ENCODE data around the gene CORIN. TPM values are rescaled to one million over a fixed set of nuclear protein-coding genes. Genes with fewer than 3 reads are reported as not detected.

The CORIN gene
- total RNA-seq, 2 experiments from 2014 or later, result 0.22 TPM; not detected in 1

DNA sequence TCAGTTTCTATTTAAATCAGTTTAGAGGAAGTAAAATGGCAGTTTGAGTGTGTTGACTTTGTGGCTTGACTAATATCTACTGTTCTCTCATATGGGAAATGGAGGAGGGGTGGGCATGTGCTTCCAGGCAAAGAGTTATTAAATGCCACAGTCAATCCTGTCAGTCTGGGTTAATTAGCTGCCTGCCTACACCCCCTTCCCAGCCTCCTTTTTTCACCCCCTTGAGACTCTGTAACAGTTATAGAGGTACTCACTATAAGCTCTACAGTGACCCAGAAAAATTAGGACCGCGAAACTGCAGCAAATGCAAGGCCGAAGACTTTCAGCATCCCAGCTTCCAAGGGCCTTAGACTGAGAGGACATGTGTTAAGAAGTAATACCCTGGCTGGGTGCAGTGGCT is 165.2 kb downstream of the CORIN start:
- Mint-ChIP-seq H3K4me1 (no peaks in the 10 kb centered on the region), H3K27me3 (peaks cover 6% of the 10 kb centered on the region), H3K36me3 (ENCODE audit: low read depth) (no peaks in the 10 kb centered on the region), H3K27ac (no peak overlapping the region), H3K4me3 (no peak overlapping the region), H3K9me3 (no peaks in the 10 kb centered on the region)
- CTCF ChIA-PET, result interaction anchor here (1.9 kb wide), 1 partner anchor 261 kb away, joined by 4 read pairs; no protein-coding TSS in a partner anchor
- POLR2A ChIA-PET, result no interaction called here
- no peak for DNase-seq

DNA sequence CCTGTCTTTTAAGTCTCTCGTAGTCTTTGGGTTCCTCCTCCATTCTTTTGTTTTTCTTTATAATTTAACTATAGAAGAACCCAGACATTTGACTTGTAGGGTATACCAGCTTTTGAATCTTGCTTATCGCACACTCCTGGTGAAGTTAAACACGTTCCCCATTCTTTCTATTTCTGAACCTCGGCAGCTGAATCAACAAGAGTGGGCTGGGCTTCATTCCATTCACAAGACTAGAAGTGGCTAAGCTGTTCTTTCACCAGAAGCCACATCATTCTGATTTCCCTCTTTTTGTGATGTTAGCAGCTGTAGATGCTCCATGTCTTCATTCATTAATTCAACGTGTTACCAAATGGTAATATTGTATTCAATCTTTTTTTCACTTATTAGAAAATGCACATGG is 167.9 kb downstream of the CORIN start:
- no peak overlapping the region for H3K4me3 Mint-ChIP-seq
- DNase-seq, result no peak
- H3K36me3 Mint-ChIP-seq (ENCODE audit: low read depth), result no peaks in the 10 kb centered on the region
- ChIA-PET CTCF (no interaction called here), POLR2A (no interaction called here)
- H3K9me3 Mint-ChIP-seq, result no peaks in the 10 kb centered on the region
- H3K27me3 Mint-ChIP-seq, result peaks cover 13% of the 10 kb centered on the region
- no peaks in the 10 kb centered on the region for H3K4me1 Mint-ChIP-seq
- no peak overlapping the region for H3K27ac Mint-ChIP-seq

- POLR2A ChIA-PET, result no interaction called here
Observed at GRCh38 chr4:47668810-47669408, 169.0 kb downstream of the CORIN start.

DNA sequence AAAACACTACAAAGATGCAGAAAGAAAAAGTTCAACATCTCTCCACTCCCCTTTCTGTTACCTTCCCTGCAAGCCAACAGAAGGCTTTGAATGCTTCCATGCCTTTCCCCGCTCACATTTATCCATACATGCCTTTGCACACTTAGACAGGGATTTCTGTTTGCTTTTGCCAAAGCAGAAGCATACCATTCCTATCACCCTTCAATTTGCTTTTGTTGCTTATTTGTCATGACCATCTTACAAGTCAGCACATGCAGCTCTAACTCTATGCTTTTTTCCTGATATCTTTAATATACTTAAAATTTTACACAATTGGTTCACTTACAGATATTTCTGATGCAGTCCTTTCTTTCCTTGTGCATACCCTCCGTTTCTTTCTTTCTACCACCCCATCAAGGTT is 169.6 kb downstream of the CORIN start:
- peaks cover 18% of the 10 kb centered on the region for H3K27me3 Mint-ChIP-seq
- ChIA-PET CTCF (interaction anchor here (0.6 to 0.8 kb wide), 2 partner anchors 10 to 201 kb away, joined by 3 to 5 read pairs; no protein-coding TSS in a partner anchor), POLR2A (no interaction called here)
- no peaks in the 10 kb centered on the region for H3K36me3 Mint-ChIP-seq (ENCODE audit: low read depth)
- no peak for DNase-seq
- no peaks in the 10 kb centered on the region for H3K4me1 Mint-ChIP-seq
- H3K4me3 Mint-ChIP-seq, result no peak overlapping the region
- H3K9me3 Mint-ChIP-seq, result no peaks in the 10 kb centered on the region
- no peak overlapping the region for H3K27ac Mint-ChIP-seq

More at GRCh38 chr4:47668810-47669408, 169.0 kb downstream of the CORIN start:
- H3K9me3 Mint-ChIP-seq, result no peaks in the 10 kb centered on the region
- H3K4me3 Mint-ChIP-seq, result no peak overlapping the region
- H3K4me1 Mint-ChIP-seq, result no peaks in the 10 kb centered on the region
- H3K36me3 Mint-ChIP-seq (ENCODE audit: low read depth), result no peaks in the 10 kb centered on the region
- H3K27me3 Mint-ChIP-seq, result peaks cover 17% of the 10 kb centered on the region
- DNase-seq, result peak; percentile 30
- no peak overlapping the region for H3K27ac Mint-ChIP-seq
- CTCF ChIA-PET, result interaction anchor here (0.6 to 0.8 kb wide), 3 partner anchors 11 to 200 kb away, joined by 3 to 5 read pairs (median 3); no protein-coding TSS in a partner anchor

- no peaks in the 10 kb centered on the region for H3K9me3 Mint-ChIP-seq
- no peak for DNase-seq
- ChIA-PET CTCF (no interaction called here), POLR2A (no interaction called here)
- no peak overlapping the region for H3K27ac Mint-ChIP-seq
- no peak overlapping the region for H3K4me3 Mint-ChIP-seq
- H3K36me3 Mint-ChIP-seq (ENCODE audit: low read depth), result no peaks in the 10 kb centered on the region
- H3K4me1 Mint-ChIP-seq, result no peaks in the 10 kb centered on the region
- peaks cover 18% of the 10 kb centered on the region for H3K27me3 Mint-ChIP-seq
Observed at GRCh38 chr4:47667552-47667951, 170.3 kb downstream of the CORIN start.

DNA sequence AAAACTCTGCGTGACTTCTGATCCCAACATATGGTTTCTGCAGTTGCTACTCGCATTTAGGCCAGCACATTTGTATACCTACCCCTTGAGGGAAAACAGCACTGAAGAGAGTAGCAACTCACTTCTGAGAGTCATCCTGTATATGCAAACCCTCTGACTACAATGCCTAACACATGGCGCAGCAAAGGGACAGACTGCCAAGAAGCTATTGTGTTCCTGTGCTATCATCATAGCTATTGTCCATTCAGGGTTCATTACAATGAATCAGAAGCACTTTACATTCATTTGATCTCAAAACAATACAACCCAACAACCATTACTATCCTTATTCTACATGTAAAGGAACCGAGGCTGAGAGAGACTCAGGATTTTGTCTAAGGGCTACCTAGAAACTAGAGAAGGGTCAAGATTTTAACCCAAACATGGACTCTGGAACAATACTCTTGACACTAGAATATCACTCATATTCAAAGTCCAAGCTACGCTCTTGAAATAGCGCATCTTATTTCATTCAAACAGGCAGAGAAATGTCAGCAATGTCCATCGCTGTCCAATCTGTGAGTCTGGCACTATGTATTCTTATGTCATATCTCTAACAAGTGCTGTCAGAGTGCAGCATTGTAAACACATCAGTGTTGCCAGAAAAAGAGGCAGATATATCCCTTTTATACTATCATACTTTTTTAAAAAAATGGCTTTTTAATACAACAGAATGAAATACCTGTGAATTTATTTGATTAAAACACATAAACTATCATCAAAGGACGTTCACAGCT is 173.6 kb downstream of the CORIN start:
- Mint-ChIP-seq H3K9me3 (no peaks in the 10 kb centered on the region), H3K36me3 (ENCODE audit: low read depth) (no peaks in the 10 kb centered on the region), H3K4me1 (no peaks in the 10 kb centered on the region), H3K27ac (no peak overlapping the region), H3K27me3 (peaks cover 22% of the 10 kb centered on the region), H3K4me3 (no peak overlapping the region)
- DNase-seq, result no peak
- ChIA-PET CTCF (no interaction called here), POLR2A (no interaction called here)

- H3K36me3 Mint-ChIP-seq (ENCODE audit: low read depth), result no peaks in the 10 kb centered on the region
- H3K27ac Mint-ChIP-seq, result no peak overlapping the region
- H3K27me3 Mint-ChIP-seq, result peaks cover 18% of the 10 kb centered on the region
- H3K4me3 Mint-ChIP-seq, result no peak overlapping the region
- ChIA-PET CTCF (interaction anchor here (0.7 kb wide), 1 partner anchor 296 kb away, joined by 3 read pairs; no protein-coding TSS in a partner anchor), POLR2A (no interaction called here)
- no peaks in the 10 kb centered on the region for H3K9me3 Mint-ChIP-seq
- peak; percentile 40 for DNase-seq
- no peaks in the 10 kb centered on the region for H3K4me1 Mint-ChIP-seq
Observed at GRCh38 chr4:47662975-47663374, 174.9 kb downstream of the CORIN start.

- Mint-ChIP-seq H3K27ac (no peak overlapping the region), H3K36me3 (ENCODE audit: low read depth) (no peaks in the 10 kb centered on the region), H3K4me1 (no peaks in the 10 kb centered on the region), H3K27me3 (peaks cover 18% of the 10 kb centered on the region), H3K4me3 (no peak overlapping the region), H3K9me3 (no peaks in the 10 kb centered on the region)
- CTCF ChIA-PET, result no interaction called here
- DNase-seq, result no peak
- POLR2A ChIA-PET, result no interaction called here
Observed at GRCh38 chr4:47661741-47662140, 176.1 kb downstream of the CORIN start.

GRCh38 chr4:47659342-47659741 is 178.5 kb downstream of the CORIN start:
- POLR2A ChIA-PET, result no interaction called here
- Mint-ChIP-seq H3K9me3 (no peaks in the 10 kb centered on the region), H3K4me3 (no peak overlapping the region), H3K36me3 (ENCODE audit: low read depth) (no peaks in the 10 kb centered on the region), H3K4me1 (no peaks in the 10 kb centered on the region), H3K27me3 (peaks cover 9% of the 10 kb centered on the region), H3K27ac (no peak overlapping the region)
- DNase-seq, result no peak
- CTCF ChIA-PET, result no interaction called here

GRCh38 chr4:47654972-47655693 is 182.7 kb downstream of the CORIN start:
- POLR2A ChIA-PET, result no interaction called here
- CTCF ChIA-PET, result interaction anchor here (0.6 to 0.7 kb wide), 2 partner anchors 14 to 267 kb away, joined by 3 read pairs; no protein-coding TSS in a partner anchor
- Mint-ChIP-seq H3K4me3 (no peak overlapping the region), H3K27me3 (peaks cover 8% of the 10 kb centered on the region), H3K4me1 (no peaks in the 10 kb centered on the region), H3K9me3 (no peaks in the 10 kb centered on the region), H3K36me3 (ENCODE audit: low read depth) (no peaks in the 10 kb centered on the region), H3K27ac (no peak overlapping the region)
- no peak for DNase-seq

DNA sequence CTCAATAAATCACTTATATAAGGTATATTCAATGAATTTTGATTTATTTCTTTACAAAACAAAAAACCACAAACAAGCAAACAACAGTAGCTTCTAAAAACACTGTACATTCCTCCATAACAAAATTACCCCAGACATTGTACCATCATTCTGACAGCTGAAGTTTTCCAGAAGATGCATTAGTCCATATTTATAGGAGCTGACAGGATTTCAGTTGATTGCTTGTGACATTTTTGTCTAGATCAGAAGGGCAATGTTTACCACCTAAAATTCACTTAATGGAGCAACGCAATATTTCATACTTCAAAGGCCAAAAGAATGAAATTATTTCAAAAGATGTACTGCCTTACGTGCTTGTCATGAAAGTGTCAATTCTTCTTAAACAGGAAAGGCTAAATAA is 185.8 kb downstream of the CORIN start:
- CTCF ChIA-PET, result no interaction called here
- Mint-ChIP-seq H3K27ac (no peak overlapping the region), H3K36me3 (ENCODE audit: low read depth) (no peaks in the 10 kb centered on the region), H3K4me1 (no peaks in the 10 kb centered on the region), H3K27me3 (peaks cover 4% of the 10 kb centered on the region), H3K4me3 (no peak overlapping the region), H3K9me3 (no peaks in the 10 kb centered on the region)
- DNase-seq, result no peak
- POLR2A ChIA-PET, result no interaction called here

- Mint-ChIP-seq H3K36me3 (ENCODE audit: low read depth) (no peaks in the 10 kb centered on the region), H3K4me3 (no peak overlapping the region), H3K4me1 (no peaks in the 10 kb centered on the region), H3K9me3 (no peaks in the 10 kb centered on the region), H3K27ac (no peak overlapping the region), H3K27me3 (peaks cover 4% of the 10 kb centered on the region)
- POLR2A ChIA-PET, result no interaction called here
- DNase-seq, result no peak
- CTCF ChIA-PET, result no interaction called here
Observed at GRCh38 chr4:47651231-47651630, 186.6 kb downstream of the CORIN start.

GRCh38 chr4:47650584-47651130 is 187.2 kb downstream of the CORIN start:
- CTCF ChIA-PET, result no interaction called here

More at GRCh38 chr4:47650584-47651130, 187.2 kb downstream of the CORIN start:
- Mint-ChIP-seq H3K27me3 (peaks cover 4% of the 10 kb centered on the region), H3K27ac (no peak overlapping the region), H3K9me3 (no peaks in the 10 kb centered on the region), H3K4me3 (no peak overlapping the region), H3K4me1 (no peaks in the 10 kb centered on the region), H3K36me3 (ENCODE audit: low read depth) (no peaks in the 10 kb centered on the region)
- POLR2A ChIA-PET, result no interaction called here
- DNase-seq, result no peak
